SK-N-DZ (cell line): ENCODE results near the gene VSIR.

Experiments
- DNase-seq: peaks from one replicate; pipeline ENCODE4 v3.0.0-alpha.2; 2015; ENCODE audit warnings: low spot score

The VSIR gene

DNA sequence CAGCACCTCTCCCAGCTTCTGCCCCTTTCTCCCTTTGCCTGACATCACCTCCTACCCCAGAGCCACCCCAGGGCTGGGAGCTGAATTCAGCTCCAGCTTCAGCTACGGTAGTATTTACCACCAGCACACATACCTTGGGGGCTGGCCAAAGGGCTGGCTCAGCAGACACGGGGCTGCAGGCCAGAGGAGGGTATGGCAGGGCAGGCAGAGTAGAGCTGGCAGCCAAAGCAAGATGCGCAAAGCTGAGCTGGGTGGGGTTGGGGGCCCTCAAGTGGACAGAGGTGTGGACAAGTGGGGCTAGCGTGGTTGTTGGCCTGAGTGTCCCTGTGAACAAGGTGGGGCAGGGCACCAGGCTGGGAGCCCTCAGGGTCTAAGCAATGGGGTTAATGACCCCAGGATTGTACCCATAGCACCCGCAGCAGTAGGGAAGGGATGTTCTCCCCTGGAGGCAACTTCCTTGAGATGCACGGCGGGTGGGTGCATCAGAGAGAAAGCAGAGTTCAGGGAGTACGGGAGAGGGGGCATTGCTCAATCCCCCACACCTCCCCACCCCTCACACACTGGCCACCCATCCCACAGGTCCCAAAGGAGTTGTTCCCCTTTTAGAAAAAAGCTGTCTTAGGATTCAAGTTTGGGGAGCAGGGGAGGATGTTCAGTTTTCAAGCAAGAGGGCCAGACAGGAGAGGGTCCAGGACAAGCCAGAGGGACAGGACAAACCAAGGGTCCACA is 8.0 kb downstream of the VSIR start:
- DNase-seq = no peak

DNA sequence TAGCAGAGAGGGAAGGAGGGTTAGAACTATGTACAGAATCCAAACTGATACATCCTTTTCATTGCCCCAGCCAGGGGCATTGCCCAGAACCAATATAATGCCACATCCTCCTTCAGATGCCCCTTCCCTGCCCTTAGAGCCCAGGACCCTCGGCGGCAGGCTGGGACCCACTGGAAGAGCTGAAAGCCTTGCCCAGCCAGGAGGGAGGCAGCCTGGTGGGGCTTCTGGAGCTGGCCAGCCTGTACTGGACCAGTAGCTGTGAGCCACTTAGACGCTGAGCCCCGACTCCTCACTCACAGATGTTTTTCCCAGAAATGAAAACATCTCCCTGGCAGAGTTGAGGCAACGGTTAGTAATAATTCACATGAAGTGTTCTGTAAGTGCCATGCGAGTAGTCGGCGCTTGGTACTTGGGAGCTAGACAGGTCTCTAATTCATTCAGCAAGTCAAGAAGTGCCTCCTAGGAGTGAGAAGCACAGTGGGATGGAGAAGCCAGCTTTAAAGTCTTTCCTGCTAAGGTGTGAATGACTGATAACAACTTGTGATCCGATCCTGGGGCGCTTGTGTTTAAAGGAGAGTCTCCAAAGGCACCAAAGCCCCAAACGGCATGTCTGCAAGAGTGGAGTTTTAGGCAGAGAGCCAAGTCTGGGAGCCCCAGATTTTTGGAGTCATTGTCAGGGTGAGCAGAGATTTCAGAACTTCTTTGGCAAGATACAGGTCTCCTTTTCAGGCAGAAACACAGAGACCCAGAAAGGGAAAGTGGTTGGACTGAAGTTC is 9.8 kb downstream of the VSIR start:
- DNase-seq = no peak

DNA sequence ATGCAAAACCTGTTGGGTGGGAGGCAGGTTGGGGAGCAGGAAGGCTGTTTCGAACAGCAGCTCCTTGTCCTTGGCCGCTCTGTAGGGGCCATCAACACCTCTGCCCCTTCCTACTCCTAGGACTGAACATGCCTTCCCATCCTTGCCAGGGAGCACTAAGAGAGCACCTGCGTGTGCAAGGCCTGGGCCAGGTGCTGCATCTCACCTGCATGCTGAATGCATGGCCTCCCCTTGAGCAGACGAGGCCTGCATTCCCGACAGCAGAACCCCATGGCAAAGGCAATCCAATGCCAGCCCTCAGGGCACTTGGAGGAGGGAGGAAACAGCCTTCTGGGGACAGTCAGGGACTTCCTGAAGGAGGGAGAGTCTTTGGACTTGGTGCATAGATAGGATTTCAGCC is 11.0 kb downstream of the VSIR start:
- no peak for DNase-seq

DNA sequence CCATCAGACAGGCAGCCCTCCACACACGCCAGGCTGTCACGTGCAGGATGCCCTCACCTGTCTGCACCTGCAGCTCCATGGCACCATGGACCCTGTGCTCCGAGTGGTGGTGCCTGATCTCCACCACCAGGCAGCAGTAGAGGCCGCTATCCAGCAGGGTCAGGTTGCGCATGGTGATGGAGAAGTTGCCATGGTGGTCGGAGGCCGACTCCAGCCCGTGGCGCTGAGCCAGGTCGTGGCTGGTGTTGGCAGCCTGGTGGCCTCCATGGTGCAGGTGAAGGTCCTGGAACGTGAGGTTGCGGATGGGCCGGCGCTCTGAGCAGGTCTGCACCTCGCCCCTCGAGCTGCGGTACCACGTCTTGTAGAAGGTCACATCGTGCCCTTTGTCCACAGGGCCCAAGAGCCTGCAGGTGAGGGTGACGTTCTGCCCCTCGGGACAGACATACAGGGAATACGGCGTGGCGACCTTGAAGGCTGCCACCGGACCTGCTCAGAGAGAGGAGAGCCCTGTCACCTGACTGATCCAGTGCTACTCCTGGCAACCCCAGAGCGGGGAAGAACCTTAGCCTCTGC is 11.7 kb downstream of the VSIR start:
- no peak for DNase-seq

DNA sequence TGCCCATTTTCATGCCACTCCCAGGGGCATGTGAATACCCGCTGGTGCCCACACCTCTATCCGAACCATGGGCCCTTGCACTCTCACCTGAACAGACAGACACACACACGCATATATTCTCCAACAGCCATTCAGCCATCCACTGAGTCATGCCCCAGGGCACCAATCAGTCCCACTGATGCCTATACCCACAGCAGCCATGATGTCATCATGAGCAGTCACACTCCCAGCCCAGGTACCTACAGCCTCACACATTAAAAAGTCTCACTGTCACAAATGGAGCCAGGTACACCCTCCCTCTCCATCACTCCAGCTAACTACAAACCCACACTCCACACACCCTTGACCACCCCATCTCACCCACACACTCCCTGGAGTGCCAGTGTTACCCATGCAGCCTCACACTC is 12.2 kb downstream of the VSIR start:
- no peak for DNase-seq

DNA sequence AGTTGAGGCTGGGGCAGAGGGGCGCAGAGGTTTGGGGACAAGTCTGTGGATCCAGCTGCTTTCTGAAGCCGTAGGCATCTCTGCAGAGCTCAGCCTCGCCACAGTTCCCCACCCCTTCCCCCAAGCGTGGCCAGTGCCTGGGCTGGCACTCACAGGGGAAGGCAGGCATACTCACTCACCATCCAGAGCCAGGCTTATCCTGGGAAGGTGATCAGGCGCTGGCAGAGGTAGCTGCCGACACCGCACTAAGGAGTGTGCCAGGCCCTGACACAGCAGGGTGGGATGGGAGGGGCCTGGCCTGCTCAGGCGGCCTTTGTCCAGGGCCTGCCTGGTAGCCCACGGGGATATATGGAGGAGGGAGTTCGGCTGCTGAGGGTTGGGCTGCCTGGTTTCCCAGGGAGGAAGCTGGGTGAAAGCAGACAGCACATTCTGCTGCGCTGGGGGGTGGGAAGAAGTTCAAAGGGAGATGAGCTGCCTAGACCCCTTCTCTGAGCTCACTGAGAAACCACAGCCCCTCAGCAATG is 15.9 kb downstream of the VSIR start:
- DNase-seq = no peak

DNA sequence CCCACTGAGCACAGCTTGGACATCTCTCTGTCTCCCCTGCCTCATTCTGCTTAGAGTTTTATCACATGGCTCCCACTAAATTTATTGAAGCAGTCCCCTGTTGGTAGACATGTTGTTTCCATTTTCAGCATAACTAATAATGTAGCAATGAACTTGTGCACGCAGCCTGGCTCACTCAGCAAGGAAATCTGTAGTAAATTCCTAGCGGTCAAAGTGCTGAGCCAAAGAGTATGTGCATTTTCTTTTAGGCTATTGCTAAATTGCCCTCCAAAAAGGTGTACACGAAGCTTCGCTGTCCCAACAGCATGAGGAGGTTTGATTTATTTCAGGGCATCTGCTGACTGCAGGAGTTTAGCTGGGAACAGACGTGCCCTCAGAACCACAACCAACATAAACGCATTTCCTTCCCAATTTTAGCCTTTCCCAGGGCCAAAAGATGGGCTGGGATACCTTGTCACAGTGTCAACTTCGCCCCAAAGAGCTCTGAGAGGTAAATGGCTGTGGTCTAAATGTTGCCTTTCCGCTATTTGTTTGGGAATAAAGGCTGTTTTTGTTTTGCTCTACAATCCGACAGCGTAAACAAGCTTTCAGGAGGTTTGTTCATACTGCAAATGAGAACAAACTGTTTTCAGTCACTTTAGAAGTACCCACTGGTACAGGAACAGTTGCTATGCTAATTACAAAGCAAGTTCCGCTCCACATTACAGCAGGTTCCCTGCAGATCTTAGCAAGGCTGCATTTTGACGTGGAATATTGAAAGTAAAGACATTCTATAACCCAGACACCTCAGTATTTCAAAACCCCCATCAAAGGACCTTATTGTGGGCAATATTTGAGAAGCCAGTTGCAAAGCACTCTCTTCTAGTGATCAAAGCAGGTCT is 16.8 kb downstream of the VSIR start:
- no peak for DNase-seq

DNA sequence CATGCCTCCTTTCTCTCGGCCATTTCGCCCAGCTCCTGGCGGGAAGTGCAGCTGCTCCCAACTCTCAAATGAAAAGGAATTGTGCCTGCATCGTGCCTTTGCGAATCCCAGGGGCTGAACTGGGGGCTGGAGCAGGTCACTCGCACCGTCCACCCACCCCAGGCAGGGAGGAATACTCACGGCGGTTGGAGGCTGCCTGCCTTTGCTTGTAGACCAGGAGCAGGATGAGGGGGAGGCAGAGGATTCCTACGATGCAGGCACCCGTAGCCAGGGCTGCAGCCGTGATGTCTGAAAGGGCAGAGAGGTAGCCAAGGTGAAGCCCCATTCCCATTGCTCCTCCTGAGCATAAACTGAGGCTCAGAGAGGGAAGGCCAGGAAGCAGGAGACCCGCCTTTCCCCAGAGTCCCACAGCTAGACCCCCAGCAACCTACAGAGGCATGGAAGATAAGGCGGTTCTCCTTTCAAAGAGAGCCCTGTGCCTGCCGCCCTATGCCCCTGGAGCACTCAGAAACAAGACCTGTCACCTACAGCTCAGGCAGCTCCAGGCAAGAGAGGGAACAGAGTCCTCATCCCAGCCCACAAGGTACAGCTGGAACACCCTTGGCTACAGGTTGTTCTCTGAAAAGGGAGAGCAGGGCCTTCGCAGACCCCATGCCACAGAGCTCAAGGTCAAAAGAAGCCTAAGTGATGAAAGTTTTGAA is 18.0 kb downstream of the VSIR start:
- DNase-seq = no peak

DNA sequence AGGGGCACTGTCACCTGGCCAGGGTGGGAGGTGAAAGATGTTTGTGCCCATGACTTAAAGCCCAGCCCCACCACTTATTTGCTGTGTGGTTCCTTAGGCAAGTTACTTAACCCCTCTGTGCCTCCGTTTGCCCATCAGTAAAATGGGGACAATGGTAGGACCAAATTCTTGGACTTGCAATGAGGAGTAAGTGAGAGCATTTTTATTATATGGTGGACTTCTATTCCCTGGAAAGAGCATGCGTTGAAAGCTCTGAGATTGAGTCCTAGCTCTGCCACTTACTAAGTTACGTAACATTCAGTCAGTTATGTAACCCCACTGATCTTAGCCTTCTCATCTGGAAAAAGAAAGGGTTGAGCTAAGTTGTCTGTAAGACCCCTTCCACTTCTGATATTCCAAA is 18.8 kb downstream of the VSIR start:
- no peak for DNase-seq

DNA sequence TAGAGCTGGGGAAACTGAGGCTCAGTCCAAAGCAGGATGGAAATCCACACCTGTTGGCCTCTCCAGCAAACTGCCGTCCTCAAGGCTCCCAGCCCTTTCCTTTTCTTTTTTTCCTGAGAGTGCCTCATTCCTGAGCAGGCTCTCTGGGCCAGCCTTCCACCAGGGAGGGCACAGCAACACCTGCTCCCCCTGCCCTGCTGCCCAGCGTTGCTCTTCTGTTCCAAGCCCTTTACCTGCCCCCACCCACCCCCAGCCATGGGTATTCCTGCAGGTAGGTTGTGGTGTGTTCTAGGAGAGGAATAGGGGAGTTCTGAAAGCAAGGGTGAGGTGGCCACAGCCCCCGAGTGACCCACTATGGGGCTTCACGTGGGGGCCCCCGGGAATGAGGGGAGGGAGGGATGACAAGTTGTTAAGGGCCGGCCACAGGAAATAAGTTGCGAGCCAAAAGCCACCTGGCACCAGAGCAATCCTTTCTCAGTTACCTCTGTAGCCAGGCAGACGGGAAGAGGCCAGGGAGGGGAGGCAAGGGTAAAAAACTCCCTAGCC is 19.3 kb downstream of the VSIR start:
- DNase-seq = no peak

DNA sequence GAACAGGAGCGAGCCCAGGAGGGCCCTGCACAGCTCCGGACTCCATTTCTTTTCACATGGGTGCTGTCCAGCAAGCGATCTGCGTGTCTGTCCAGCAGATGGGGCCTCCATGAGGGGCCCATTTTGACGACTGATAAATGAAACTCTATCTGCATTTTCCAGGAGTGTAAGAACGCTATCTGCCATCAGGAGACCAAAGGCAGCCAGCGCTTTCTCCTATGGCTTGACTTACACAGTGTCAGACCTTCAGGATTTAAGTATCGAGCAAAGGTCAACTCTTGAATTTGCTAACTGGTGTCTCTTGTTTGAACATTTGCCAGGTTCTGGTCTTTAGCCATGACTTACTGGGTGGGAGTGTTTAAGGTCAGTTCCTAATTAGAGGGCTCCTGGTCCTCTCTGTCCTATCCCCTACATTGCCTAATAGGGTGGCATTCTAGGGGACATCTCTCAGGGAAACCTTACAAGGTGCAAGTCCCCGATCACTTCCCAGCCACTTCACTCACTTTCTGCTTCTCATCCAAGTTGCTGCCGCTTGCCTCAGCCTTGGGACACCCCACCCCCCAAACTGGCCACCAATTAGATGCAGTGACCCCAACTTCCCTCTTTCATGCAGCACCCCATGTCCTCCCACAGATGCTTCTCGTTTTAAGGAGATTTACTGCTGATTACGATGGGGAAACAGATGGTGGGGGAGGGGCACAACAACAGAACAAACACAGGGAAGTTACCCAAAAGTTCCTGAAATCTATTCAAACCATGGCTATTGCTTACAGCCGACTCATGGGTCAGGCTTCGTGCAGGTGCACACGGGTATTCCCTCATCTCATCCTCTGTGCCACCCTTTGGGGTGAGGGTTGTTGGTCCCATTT is 20.0 kb downstream of the VSIR start:
- DNase-seq = no peak

DNA sequence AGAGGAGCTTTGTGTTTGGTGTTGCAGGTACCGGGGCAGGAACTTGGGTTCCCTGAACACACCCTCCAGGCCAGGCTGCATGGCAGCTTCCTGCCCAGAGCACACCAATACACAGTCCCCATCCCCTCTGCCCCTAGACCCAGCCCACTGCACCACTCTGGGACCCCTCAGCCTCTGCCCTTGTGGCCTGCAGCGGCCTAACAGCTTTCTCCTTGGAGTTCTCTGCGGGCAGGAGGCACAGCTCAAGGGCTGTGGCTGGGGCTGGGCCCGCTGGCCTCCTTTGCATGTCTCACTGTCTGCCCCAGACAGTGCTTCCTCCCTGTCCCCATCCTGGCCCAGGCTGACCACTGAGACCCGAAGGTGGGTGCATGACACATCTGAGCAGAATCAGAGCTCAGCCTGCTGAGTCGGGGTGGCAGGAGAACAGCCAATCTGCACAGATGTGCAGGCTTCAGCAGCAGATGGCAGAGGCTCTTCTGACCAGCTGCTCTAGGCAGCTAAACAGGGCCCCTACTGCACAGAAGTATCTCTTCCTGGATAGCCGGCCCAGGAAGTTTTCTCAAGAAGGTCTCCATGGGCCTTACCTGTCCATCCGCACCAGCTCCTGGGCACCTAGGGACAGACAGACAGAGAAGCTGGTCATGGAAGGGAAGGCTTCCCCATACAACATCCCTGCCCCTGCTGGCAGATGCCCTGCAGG is 20.8 kb downstream of the VSIR start:
- no peak for DNase-seq

DNA sequence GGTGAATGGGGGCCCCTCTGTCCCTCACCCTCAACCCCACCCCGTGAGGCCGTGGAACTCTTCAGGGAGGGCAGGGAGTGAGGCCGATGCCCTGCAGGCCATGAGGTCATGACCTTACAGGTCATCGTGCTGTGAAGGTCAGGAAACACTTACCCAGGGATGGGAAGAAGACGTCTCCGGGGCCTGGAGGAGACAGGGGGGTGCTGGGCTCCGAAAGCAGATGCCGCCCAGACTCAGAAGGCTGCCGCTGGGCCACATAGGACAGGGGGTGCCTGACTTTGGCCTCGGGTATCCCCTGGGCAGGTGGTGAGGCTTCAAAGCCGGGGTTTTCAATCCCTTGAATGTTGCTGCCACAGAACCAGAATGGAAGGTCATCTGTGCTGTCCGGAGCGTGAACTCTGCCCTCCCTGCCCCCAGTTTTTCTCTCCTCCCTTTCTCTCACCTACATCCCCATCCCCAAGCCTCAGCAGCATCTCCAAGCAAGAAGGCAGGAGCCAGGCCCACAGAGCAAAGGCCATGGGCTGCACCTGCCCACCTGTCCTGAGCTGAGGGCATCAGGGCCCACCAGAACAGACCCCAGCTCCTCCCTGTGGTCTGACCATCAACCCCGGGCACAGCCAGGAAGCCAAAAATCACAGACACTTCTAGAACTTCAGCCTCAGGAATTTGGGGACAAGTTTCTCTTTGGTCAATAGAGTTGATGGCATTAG is 21.6 kb downstream of the VSIR start:
- no peak for DNase-seq

DNA sequence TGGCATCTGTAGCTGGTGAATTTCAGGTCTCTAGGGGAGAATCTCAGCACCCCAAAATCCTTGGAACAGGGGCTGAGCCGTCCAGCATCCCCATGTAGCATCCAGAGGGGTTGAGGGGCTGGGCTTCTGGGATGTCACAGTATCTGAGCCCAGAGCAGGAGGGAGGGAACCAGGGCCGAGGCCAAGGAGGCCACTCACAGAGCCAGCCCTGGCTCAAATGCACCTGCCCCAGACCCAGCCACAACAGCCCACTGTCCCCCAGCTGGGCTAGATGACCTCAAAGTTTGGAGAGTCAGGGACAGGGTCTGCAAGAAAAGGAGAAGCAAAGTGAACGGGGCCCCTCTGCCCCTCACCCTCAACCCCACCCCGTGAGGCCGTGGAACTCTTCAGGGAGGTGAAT is 22.3 kb downstream of the VSIR start:
- no peak for DNase-seq

DNA sequence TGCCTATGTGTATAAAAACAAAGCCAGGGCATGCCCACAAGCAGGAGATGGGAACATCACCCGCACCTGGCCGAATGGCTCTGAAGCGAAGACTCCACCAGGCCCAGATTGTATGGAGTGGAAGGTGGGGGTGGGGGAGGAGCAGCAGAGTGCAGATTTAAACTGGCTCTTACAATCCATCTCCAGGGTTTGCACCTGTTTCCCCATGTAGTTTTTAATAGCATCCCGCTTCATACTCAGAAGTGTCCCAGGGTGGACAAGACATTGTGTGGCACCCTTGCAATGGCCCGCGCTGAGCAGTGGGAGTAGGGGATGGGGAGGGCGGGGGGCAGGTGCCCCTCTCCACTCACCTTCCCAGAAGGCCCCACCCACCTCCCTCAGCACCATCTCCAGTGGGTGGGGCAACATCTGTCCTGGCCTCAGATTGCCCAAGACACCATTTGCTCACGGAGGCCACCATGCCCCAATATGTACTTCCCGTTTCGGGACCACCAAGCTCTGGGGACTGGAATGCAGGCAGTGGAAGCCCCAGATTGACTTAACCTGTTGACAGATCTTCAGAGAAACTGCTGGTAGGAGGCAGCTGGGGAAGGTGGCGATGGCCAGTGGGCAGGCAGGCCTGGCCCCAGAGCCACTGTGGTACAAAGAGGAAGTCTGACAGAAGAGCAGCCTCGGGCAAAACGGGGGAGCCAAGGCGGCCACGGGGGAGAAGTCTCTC is 23.0 kb downstream of the VSIR start:
- no peak for DNase-seq

DNA sequence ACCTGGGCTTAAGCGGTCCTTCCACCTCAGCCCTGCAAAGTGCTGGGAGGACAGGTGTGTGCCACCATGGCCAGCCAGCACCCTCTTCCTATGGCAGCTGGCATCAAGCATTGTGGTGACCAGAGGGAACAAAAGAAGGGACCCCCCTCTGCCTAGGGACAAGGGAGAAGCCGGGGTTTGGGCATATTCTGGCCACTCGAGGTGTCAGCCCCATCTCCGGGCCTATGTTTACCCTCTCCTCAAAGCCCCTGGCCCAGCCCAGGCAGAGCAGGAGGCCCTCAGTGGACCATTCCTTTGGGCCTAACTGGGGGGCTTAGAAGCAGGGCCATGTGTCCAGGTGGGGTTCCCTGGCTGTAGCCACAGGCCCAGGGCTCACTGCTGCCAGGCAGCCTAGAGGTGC is 23.9 kb downstream of the VSIR start:
- DNase-seq = no peak

DNA sequence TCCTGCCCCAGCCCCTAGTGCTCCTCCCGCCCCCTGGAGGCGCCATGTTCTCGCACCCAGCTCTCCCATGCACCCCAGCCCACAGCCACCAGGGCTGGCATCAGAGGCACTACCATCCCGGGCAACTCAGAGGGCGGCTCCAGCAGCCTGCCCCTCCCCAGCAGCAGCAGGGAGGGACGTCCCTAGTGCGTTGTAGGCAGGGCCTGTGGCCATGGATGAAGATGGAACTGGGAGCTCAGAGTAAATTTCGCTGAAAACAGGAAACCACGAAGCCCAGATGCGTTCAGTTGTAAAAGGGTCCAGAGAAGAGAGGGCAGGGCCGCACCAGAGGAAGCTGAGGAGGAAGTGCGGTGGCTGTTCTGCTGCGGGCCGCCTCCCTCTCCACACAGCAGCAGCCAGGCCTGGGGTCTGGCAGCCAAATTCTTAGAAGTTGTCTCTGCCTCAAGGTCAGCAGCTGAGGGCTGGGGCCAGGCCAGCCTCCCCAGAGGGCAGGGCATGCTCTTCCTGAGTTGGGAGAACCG is 24.6 kb downstream of the VSIR start:
- no peak for DNase-seq
